IMR-90 (cell line): ENCODE results near the gene NOL4L. TPM values are rescaled to one million over a fixed set of nuclear protein-coding genes. Genes with fewer than 3 reads are reported as not detected.
A peak's percentile ranks its signal among the peaks of the same experiment; 100 is the strongest.

Experiments
- ATAC-seq: fragments of 200-7000 bp; cut with Tn5 transposase; 2 replicates; pipeline ENCODE4 v1.9.1; 2020; ENCODE audit warnings: low read depth, mild to moderate bottlenecking, moderate library complexity
- BruUV-seq: library from RNA; stranded (reverse); fragments of 400-500 nt; replicated peaks from 2 replicates; lab custom pipeline; 2021; lab: Mats Ljungman, UMichigan
- CTCF ChIA-PET: fragments of 300-600 bp; formaldehyde crosslinking; extraction: SDS; loops from one replicate; lab custom pipeline; 2021; ENCODE audit warnings: antibody characterized with exemption; lab: Yijun Ruan, JAX
- POLR2A ChIA-PET: fragments of 300-600 bp; sonication (Branson Sonifier 250); formaldehyde crosslinking; loops from one replicate; lab custom pipeline; 2022; ENCODE audit warnings: antibody characterized with exemption; ENCODE audit not compliant: unreplicated experiment; lab: Charles Lee
- DNase-seq: peaks from one replicate; pipeline ENCODE4 v3.0.0; 2013
- H2AFZ ChIP-seq: replicated peaks from 2 replicates; pipeline ENCODE3; 2013; ENCODE audit warnings: low read length, mild to moderate bottlenecking; ENCODE audit not compliant: poor library complexity
- H2AK5ac ChIP-seq: 2 replicates; pipeline ENCODE4 v1.6.1; 2013; ENCODE audit warnings: low read depth, low read length, inconsistent platforms
- H2AK9ac ChIP-seq: replicated peaks from 2 replicates; pipeline ENCODE3; 2013; ENCODE audit warnings: mild to moderate bottlenecking, low read depth, low read length, moderate library complexity; ENCODE audit not compliant: poor library complexity
- H2BK120ac ChIP-seq: 2 replicates; pipeline ENCODE4 v1.6.1; 2013; ENCODE audit warnings: low read depth, low read length, inconsistent platforms
- H2BK15ac ChIP-seq: 3 replicates; pipeline ENCODE4 v1.6.1; 2013; ENCODE audit warnings: low read depth, low read length, inconsistent platforms
- H2BK20ac ChIP-seq: 2 replicates; pipeline ENCODE4 v1.6.1; 2013; ENCODE audit warnings: low read depth, mild to moderate bottlenecking, inconsistent platforms, low read length, moderate library complexity
- H2BK5ac ChIP-seq: 2 replicates; pipeline ENCODE4 v1.6.1; 2013; ENCODE audit warnings: mild to moderate bottlenecking, low read depth, low read length, inconsistent platforms; ENCODE audit not compliant: poor library complexity, severe bottlenecking
- H3K14ac ChIP-seq: replicated peaks from 2 replicates; pipeline ENCODE4 v1.6.1; 2013; ENCODE audit warnings: low read depth, low read length, inconsistent platforms
- H3K18ac ChIP-seq: 2 replicates; pipeline ENCODE4 v1.6.1; 2013; ENCODE audit warnings: low read depth, low read length, control low read depth
- H3K23ac ChIP-seq: 2 replicates; pipeline ENCODE4 v1.6.1; 2013; ENCODE audit warnings: low read depth, low read length, inconsistent platforms
- H3K27ac ChIP-seq: 2 replicates; pipeline ENCODE4 v1.5.1; 2013; ENCODE audit warnings: mild to moderate bottlenecking, control low read depth, low read length; ENCODE audit not compliant: insufficient read depth
- H3K27me3 ChIP-seq: 2 replicates; pipeline ENCODE4 v1.6.1; 2013; ENCODE audit warnings: low read length; ENCODE audit not compliant: control insufficient read depth, insufficient read depth
- H3K36me3 ChIP-seq: 2 replicates; pipeline ENCODE4 v1.6.1; 2013; ENCODE audit warnings: low read length, mixed read lengths; ENCODE audit not compliant: control insufficient read depth, insufficient read depth
- H3K4ac ChIP-seq: 2 replicates; pipeline ENCODE4 v1.6.1; 2013; ENCODE audit warnings: low read depth, low read length, inconsistent platforms
- H3K4me1 ChIP-seq: 2 replicates; pipeline ENCODE4 v1.6.1; 2013; ENCODE audit warnings: low read length, mixed read lengths; ENCODE audit not compliant: control insufficient read depth, insufficient read depth
- H3K4me2 ChIP-seq: 2 replicates; pipeline ENCODE4 v1.6.1; 2013; ENCODE audit warnings: low read depth, mild to moderate bottlenecking, control low read depth, low read length, moderate library complexity
- H3K4me3 ChIP-seq: 2 replicates; pipeline ENCODE4 v1.5.1; 2013; ENCODE audit warnings: low read depth, mild to moderate bottlenecking, control low read depth, low read length, moderate library complexity; ENCODE audit not compliant: insufficient read depth
- H3K56ac ChIP-seq: 2 replicates; pipeline ENCODE4 v1.6.1; 2013; ENCODE audit warnings: low read length, inconsistent platforms; ENCODE audit not compliant: insufficient read depth; ENCODE audit errors: extremely low read depth
- H3K79me1 ChIP-seq, 2 experiments: 2 replicates each; pipeline ENCODE4 v1.6.1; 2013; ENCODE audit warnings: low read length in 2 of 2, inconsistent platforms in 1 of 2, low read depth in 1 of 2
- H3K9ac ChIP-seq: 2 replicates; pipeline ENCODE4 v1.6.1; 2013; ENCODE audit warnings: low read depth, low read length, control low read depth
- H3K9me1 ChIP-seq: 2 replicates; pipeline ENCODE4 v1.6.1; 2013; ENCODE audit warnings: low read length, inconsistent platforms; ENCODE audit not compliant: insufficient read depth
- H3K9me3 ChIP-seq: 2 replicates; pipeline ENCODE4 v1.6.1; 2013; ENCODE audit warnings: low read length; ENCODE audit not compliant: control insufficient read depth, insufficient read depth
- H4K20me1 ChIP-seq: 2 replicates; pipeline ENCODE4 v1.6.1; 2013; ENCODE audit warnings: low read length, inconsistent platforms; ENCODE audit not compliant: insufficient read depth
- H4K5ac ChIP-seq: 2 replicates; pipeline ENCODE4 v1.6.1; 2013; ENCODE audit warnings: mild to moderate bottlenecking, low read depth, low read length, control low read depth
- H4K8ac ChIP-seq, 2 experiments: 2 replicates each; pipeline ENCODE4 v1.6.1; 2013; ENCODE audit warnings: low read depth in 2 of 2, low read length in 2 of 2, control low read depth in 1 of 2, inconsistent platforms in 1 of 2
- H4K91ac ChIP-seq: 2 replicates; pipeline ENCODE4 v1.6.1; 2013; ENCODE audit warnings: low read depth, low read length, inconsistent platforms; ENCODE audit not compliant: insufficient read depth
- BHLHE40 ChIP-seq: fragments of 150-350 bp; IDR thresholded peaks from 2 replicates; pipeline ENCODE4 v1.6.1; 2016; ENCODE audit warnings: mild to moderate bottlenecking, low read depth, low read length
- CEBPB ChIP-seq: IDR thresholded peaks from 2 replicates; pipeline ENCODE4 v1.6.1; 2012; ENCODE audit warnings: low read depth, low read length, improper control_type of control experiment
- CHD1 ChIP-seq: IDR thresholded peaks from 2 replicates; pipeline ENCODE4 v1.6.1; 2012; ENCODE audit warnings: low read depth, low read length, improper control_type of control experiment
- ELK1 ChIP-seq: fragments of 150-350 bp; IDR thresholded peaks from 2 replicates; pipeline ENCODE4 v1.6.1; 2016; ENCODE audit warnings: low read depth, mild to moderate bottlenecking, low read length, moderate library complexity, borderline replicate concordance
- MAFK ChIP-seq: IDR thresholded peaks from 2 replicates; pipeline ENCODE4 v1.6.1; 2012; ENCODE audit warnings: low read depth, low read length, improper control_type of control experiment
- MXI1 ChIP-seq: IDR thresholded peaks from 2 replicates; pipeline ENCODE4 v1.6.1; 2012; ENCODE audit warnings: low read depth, mild to moderate bottlenecking, low read length, moderate library complexity, borderline replicate concordance
- NFE2L2 ChIP-seq: fragments of 150-350 bp; IDR thresholded peaks from 2 replicates; pipeline ENCODE4 v1.6.1; 2016; ENCODE audit warnings: low read depth, mild to moderate bottlenecking, low read length
- POLR2A ChIP-seq: IDR thresholded peaks from 2 replicates; pipeline ENCODE4 v1.6.1; 2012; ENCODE audit warnings: mild to moderate bottlenecking, low read depth, low read length
- RAD21 ChIP-seq: IDR thresholded peaks from 2 replicates; pipeline ENCODE4 v1.6.1; 2012; ENCODE audit warnings: low read length, improper control_type of control experiment
- RCOR1 ChIP-seq: IDR thresholded peaks from 2 replicates; pipeline ENCODE4 v1.6.1; 2012; ENCODE audit warnings: mild to moderate bottlenecking, low read length, improper control_type of control experiment; ENCODE audit not compliant: insufficient replicate concordance
- SMC3 ChIP-seq: fragments of 150-350 bp; IDR thresholded peaks from 2 replicates; pipeline ENCODE4 v1.6.1; 2016; ENCODE audit warnings: low read depth, mild to moderate bottlenecking, antibody characterized with exemption, low read length, moderate library complexity
- WGBS, 2 experiments: methylation state at CpG; one replicate each; pipeline versions ENCODE4 v1.1.5 to v1.1.7; 2013; ENCODE audit warnings: missing lambda C conversion rate in 2 of 2; ENCODE audit not compliant: insufficient read length in 1 of 2; ENCODE audit errors: extremely low coverage in 2 of 2; 5-methylcytosine and 5-hydroxymethylcytosine counted together
- dilution Hi-C: fragments of 300-500 bp; cut with HindIII; formaldehyde crosslinking; loops from one replicate; pipeline ENCODE4 v1.14.3; 2018; ENCODE audit warnings: low sequenced_read_pairs; ENCODE audit not compliant: unreplicated experiment
- in situ Hi-C: fragments of 300-500 bp; cut with MboI; formaldehyde crosslinking; loops from 3 replicates; pipeline ENCODE4 v1.14.3; 2019; ENCODE audit warnings: low sequenced_read_pairs, inconsistent platforms, mixed read lengths
- intact Hi-C: fragments of 100-400 bp; cut with micrococcal nuclease; formaldehyde crosslinking; loops from 2 replicates; pipeline ENCODE4 v1.10.0; 2022
- polyA plus RNA-seq, 3 experiments: library from polyadenylated mRNA; depleted of rRNA; stranded (reverse); fragments of >200 nt; gene quantifications; 2 replicates each; pipeline ENCODE4 v1.2.3, GENCODE V29; 2012; ENCODE audit warnings: low replicate concordance in 1 of 3
- total RNA-seq: library from RNA; depleted of rRNA; stranded (reverse); fragments of >200 nt; gene quantifications from 2 replicates; pipeline ENCODE4 v1.2.3, GENCODE V29; 2012
- TF ChIP-seq, protein P1 (sequence below): conservative IDR thresholded peaks from 2 replicates; pipeline ENCODE4 v1.5.1; 2012; ENCODE audit warnings: mild to moderate bottlenecking, low read depth, low read length, improper control_type of control experiment
- TF ChIP-seq, protein P2 (sequence below): fragments of 150-350 bp; IDR thresholded peaks from 2 replicates; pipeline ENCODE4 v1.6.1; 2017; ENCODE audit warnings: mild to moderate bottlenecking, antibody characterized with exemption, low read length, low read depth

Gene NOL4L
- total and polyA plus RNA-seq, 2 of the 4 experiments (the other 2 are of a cell fraction), result 4.7 to 13.3 TPM

DNA sequence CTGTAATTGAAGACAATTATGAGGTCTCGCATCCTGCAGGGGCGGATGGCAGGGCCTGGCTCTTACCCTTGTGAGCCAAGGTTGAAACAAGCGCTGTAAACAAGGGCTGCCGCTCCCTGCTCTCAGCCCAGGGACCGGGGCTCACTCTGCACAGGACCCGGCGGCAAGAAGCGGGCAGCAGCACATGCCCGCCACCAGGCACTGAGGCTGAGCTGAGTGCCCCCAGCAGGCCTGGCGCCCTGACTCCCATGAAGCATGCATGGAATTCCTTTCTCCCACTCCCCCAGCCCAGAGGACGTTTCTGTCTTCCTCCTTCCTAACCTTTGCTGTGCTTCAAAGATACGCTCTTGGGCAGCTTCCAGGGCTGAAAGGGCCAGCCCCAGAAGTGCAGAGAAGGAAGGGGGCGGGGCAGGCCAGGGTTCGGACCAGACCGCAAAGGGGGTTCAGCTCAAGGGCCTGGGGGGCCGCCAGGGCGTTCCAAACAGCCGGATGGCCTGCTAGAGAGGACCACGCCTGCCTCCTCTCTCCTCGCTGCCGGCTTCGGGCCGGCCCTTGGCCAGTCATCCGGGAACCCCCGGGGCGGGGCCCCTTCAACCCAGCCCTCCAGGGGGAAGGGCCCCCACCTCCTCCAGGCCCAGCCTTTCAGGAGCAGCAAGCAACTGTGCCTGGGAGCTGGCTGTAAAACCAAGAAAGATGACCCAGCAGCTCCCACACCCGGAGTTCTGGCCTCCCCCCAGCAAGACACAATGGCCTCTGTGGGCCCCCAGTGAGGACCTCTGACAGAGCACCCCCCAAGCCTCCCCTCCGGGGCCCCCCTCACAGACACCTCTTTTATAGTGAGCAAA lies 109.9 kb downstream of the NOL4L start (continued):
- TF ChIP-seq, protein P1, sequence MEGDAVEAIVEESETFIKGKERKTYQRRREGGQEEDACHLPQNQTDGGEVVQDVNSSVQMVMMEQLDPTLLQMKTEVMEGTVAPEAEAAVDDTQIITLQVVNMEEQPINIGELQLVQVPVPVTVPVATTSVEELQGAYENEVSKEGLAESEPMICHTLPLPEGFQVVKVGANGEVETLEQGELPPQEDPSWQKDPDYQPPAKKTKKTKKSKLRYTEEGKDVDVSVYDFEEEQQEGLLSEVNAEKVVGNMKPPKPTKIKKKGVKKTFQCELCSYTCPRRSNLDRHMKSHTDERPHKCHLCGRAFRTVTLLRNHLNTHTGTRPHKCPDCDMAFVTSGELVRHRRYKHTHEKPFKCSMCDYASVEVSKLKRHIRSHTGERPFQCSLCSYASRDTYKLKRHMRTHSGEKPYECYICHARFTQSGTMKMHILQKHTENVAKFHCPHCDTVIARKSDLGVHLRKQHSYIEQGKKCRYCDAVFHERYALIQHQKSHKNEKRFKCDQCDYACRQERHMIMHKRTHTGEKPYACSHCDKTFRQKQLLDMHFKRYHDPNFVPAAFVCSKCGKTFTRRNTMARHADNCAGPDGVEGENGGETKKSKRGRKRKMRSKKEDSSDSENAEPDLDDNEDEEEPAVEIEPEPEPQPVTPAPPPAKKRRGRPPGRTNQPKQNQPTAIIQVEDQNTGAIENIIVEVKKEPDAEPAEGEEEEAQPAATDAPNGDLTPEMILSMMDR, result 0 out of 2 replicates have a peak, but pooled peaks have one; percentile 6

GRCh38 chr20:32474717-32474966 lies 110.5 kb downstream of the NOL4L start:
- peaks cover 11% of the 10 kb centered on the region; the same call in 1 of the 2 replicates for H3K36me3 ChIP-seq
- H2AK9ac ChIP-seq, result peak overlapping the region; percentile 98
- peak overlapping the region; percentile 14 for H3K18ac ChIP-seq
- 40% methylated on average over 2 of the region's 8 CpGs; no CpG with 5 or more reads in 1 of the 2 experiments for WGBS, 2 experiments
- H4K20me1 ChIP-seq, result peaks cover 32% of the 10 kb centered on the region
- dilution Hi-C loops, result no loop called here
- CTCF ChIA-PET, result no interaction called here
- H3K27ac ChIP-seq, result peak overlapping the region; percentile 85
- H4K5ac ChIP-seq, result peak overlapping the region; percentile 23
- peak overlapping the region; percentile 84 for H2AK5ac ChIP-seq
- in situ Hi-C loops, result no loop called here
- H3K27me3 ChIP-seq, result no peaks in the 10 kb centered on the region
- peaks cover 47% of the 10 kb centered on the region for H3K4me1 ChIP-seq
- H2AFZ ChIP-seq, result peak overlapping the region; percentile 91
- DNase-seq (no peak), ATAC-seq (no peak)
- H2BK20ac ChIP-seq, result peak overlapping the region; percentile 30
- H2BK15ac ChIP-seq, result peak overlapping the region; percentile 64; the same call in 1 of the 3 replicates
- peak overlapping the region; percentile 91 for H4K91ac ChIP-seq
- BruUV-seq, result no TSS peak
- peak overlapping the region; percentile 78 for H3K14ac ChIP-seq
- no peaks in the 10 kb centered on the region for H3K9me3 ChIP-seq
- peak overlapping the region; percentile 49 for H3K9ac ChIP-seq
- H2BK120ac ChIP-seq, result peak overlapping the region; percentile 83
- peak overlapping the region; percentile 41 to 87 for H4K8ac ChIP-seq
- peaks cover 33% of the 10 kb centered on the region for H3K9me1 ChIP-seq
- H3K4me3 ChIP-seq, result peak overlapping the region; percentile 29
- peak overlapping the region; percentile 71 for H3K56ac ChIP-seq
- peaks cover 9 to 94% of the 10 kb centered on the region in 2 experiments; a peak in 3 of 4 replicates for H3K79me1 ChIP-seq
- H2BK5ac ChIP-seq, result peak overlapping the region; percentile 85
- POLR2A ChIA-PET, result no interaction called here
- peak overlapping the region; percentile 97 for H3K4ac ChIP-seq
- peak overlapping the region; percentile 19 for H3K23ac ChIP-seq
- intact Hi-C loops, result no loop called here
- H3K4me2 ChIP-seq, result peak overlapping the region; percentile 82
- TF ChIP-seq CHD1 (no peak), NFE2L2 (no peak), MAFK (no peak), POLR2A (no peak), RAD21 (no peak), RCOR1 (no peak), BHLHE40 (no peak), SMC3 (no peak), CEBPB (no peak), MXI1 (no peak), ELK1 (no peak)
- TF ChIP-seq, protein P2, sequence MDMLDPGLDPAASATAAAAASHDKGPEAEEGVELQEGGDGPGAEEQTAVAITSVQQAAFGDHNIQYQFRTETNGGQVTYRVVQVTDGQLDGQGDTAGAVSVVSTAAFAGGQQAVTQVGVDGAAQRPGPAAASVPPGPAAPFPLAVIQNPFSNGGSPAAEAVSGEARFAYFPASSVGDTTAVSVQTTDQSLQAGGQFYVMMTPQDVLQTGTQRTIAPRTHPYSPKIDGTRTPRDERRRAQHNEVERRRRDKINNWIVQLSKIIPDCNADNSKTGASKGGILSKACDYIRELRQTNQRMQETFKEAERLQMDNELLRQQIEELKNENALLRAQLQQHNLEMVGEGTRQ, result no peak
